Pericardium fibroblast (primary cell): ENCODE results near the gene TSPYL6. TPM values are rescaled to one million over a fixed set of nuclear protein-coding genes. Genes with fewer than 3 reads are reported as not detected.

Experiments
- total RNA-seq: library from RNA; depleted of rRNA; stranded (reverse); fragments of >200 nt; gene quantifications from 2 replicates; pipeline ENCODE4 v1.2.3, GENCODE V29; 2015

Gene TSPYL6
- not detected in 2 replicates for total RNA-seq

DNA sequence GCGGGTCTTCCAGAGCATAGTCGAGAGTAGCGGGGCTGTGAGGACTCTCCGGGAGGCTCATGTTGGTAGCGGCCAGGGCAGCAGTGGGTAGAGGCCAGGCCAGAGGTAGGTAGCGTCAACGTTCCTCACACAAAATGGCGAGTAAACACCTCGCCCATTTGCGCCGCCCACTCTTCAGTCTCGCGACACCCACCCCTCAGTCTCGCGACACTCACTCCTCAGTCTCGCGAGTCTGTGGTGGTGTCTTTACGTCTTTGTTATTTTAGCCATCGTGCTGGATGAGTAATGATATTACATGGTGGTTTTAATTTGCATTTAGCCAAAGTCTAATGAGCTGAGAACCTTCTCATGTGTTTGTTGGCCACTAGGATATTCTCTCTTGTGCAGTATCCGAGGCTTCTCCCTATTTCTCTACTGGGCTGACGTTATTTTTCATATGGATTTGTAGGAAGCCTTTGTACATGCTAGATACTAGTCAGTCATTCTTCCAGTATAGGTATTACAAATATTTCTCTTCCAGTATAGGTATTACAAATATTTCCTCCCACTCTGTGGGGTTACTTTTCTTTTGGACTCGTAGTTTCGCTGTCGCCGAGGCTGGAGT, at the start of gene TSPYL6:
TSPYL6 (minus strand) TSS at position 139 of the 604 bp plus-strand sequence; CDS start at position 61, 78 bp downstream.

Other genes with a start within 250 kb of the TSPYL6 start
- 12.3 and 14.5 TPM in 2 replicates for gene ACYP2, start 140.6 kb downstream of the TSPYL6 start, total RNA-seq
- gene SPTBN1, start 200.1 kb upstream of the TSPYL6 start, total RNA-seq = 167 and 310 TPM in 2 replicates